Breast epithelium (tissue), 4 donors: ENCODE data around the gene ULK4. TPM values are rescaled to one million over a fixed set of nuclear protein-coding genes. Genes with fewer than 3 reads are reported as not detected.

Experiments
- DNase-seq, 2 donors: peaks; one replicate each; pipeline ENCODE4 v3.0.0-alpha.2; 2019; ENCODE audit warnings: low spot score in 2 of 2
- H3K27ac ChIP-seq, 2 donors: fragments of 200-600 bp; sonication (generic) in 1 of 2; one replicate each; pipeline ENCODE4 v1.5.1; 2016 to 2019; ENCODE audit warnings: mild to moderate bottlenecking in 1 of 2
- H3K27me3 ChIP-seq, 2 donors: fragments of 200-600 bp; sonication (generic) in 1 of 2; one replicate each; pipeline versions ENCODE4 v1.5.1 to v1.6.0; 2017 to 2019; ENCODE audit warnings: control low read depth in 1 of 2, mild to moderate bottlenecking in 1 of 2
- H3K36me3 ChIP-seq: fragments of 200-600 bp; one replicate; pipeline ENCODE4 v1.5.1; 2019
- H3K4me1 ChIP-seq, 2 donors: fragments of 200-600 bp; sonication (generic); one replicate each; pipeline ENCODE4 v1.5.1; 2016 to 2019; ENCODE audit warnings: control low read depth in 1 of 2
- H3K4me3 ChIP-seq, 3 donors: fragments of 200-600 bp; sonication (generic); 1 replicate in 2 of 3; 2 replicates in 1 of 3; pipeline ENCODE4 v1.5.1; 2016 to 2019; ENCODE audit warnings: mild to moderate bottlenecking in 3 of 3, moderate library complexity in 2 of 3
- H3K9me3 ChIP-seq, 2 donors: fragments of 200-600 bp; sonication (generic) in 1 of 2; one replicate each; pipeline ENCODE4 v1.5.1; 2016 to 2019; ENCODE audit warnings: control low read depth in 1 of 2
- POLR2A ChIP-seq: fragments of 450-650 bp; IDR thresholded peaks from one replicate; pipeline ENCODE4 v1.6.1; 2016; ENCODE audit warnings: antibody characterized with exemption, mild to moderate bottlenecking, moderate library complexity
- POLR2AphosphoS5 ChIP-seq, 3 donors: sonication (generic); formaldehyde crosslinking; IDR thresholded peaks; one replicate each; pipeline ENCODE4 v1.6.1; 2017; ENCODE audit warnings: antibody characterized with exemption in 3 of 3
- intact Hi-C: fragments of 100-400 bp; cut with DNase I; formaldehyde crosslinking; loops from one replicate; pipeline ENCODE4 v1.15.1; 2023; ENCODE audit warnings: low total_unique reads
- total RNA-seq, 3 donors: library from RNA; depleted of rRNA; stranded (reverse); fragments of >200 nt; gene quantifications; one replicate each; pipeline ENCODE4 v1.1.0, GENCODE V29; 2016
- TF ChIP-seq, protein P1 (sequence below), 3 donors: fragments of 450-650 bp; IDR thresholded peaks; one replicate each; pipeline ENCODE4 v1.5.1; 2016 to 2017; ENCODE audit warnings: antibody characterized with exemption in 3 of 3, mild to moderate bottlenecking in 3 of 3, moderate library complexity in 3 of 3

ULK4 gene
- total RNA-seq, 3 donors from 2014 or later = 23.0 to 52.8 (median 31.8) TPM

DNA sequence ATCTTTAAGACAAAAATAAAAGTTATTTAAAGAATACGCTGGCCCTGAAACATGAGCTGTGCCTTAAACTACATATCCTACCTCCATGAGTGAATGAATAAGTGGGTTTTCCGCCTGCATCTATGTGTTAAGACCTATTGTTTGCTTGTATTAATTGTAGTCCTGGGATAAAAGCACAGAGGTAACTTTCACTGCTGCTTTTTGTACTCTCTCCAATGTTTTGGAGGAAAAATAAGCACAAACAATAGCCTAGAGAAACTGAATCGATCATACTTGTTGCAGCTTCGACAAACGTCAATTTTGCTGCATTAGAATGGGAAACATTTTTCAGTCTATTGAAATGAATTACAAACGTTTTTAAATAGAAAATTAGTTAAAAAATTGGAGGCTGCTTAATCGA is 763.9 kb downstream of the ULK4 start:
- TF ChIP-seq POLR2A (no peak), POLR2AphosphoS5 (IDR thresholded peaks at IDR 0.05) (no peak)
- TF ChIP-seq, protein P1, sequence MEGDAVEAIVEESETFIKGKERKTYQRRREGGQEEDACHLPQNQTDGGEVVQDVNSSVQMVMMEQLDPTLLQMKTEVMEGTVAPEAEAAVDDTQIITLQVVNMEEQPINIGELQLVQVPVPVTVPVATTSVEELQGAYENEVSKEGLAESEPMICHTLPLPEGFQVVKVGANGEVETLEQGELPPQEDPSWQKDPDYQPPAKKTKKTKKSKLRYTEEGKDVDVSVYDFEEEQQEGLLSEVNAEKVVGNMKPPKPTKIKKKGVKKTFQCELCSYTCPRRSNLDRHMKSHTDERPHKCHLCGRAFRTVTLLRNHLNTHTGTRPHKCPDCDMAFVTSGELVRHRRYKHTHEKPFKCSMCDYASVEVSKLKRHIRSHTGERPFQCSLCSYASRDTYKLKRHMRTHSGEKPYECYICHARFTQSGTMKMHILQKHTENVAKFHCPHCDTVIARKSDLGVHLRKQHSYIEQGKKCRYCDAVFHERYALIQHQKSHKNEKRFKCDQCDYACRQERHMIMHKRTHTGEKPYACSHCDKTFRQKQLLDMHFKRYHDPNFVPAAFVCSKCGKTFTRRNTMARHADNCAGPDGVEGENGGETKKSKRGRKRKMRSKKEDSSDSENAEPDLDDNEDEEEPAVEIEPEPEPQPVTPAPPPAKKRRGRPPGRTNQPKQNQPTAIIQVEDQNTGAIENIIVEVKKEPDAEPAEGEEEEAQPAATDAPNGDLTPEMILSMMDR (IDR thresholded peaks at IDR 0.05) = no peak
- intact Hi-C loops = loop anchor here (5.0 kb wide), 1 partner anchor 1349 kb away; no protein-coding TSS in a partner anchor
- peak overlapping the region in 1 of 2 donors; percentile 100 for H3K27ac ChIP-seq
- H3K4me1 ChIP-seq = peaks cover 0 to 7% of the 10 kb centered on the region in 2 donors
- no peaks in the 10 kb centered on the region for H3K9me3 ChIP-seq
- no peak for DNase-seq
- H3K4me3 ChIP-seq = peak overlapping the region in 1 of 3 donors; percentile 96
- no peaks in the 10 kb centered on the region for H3K27me3 ChIP-seq
- H3K36me3 ChIP-seq = no peaks in the 10 kb centered on the region

Other genes with a start within 250 kb of the ULK4 start
- gene TRAK1, start 129.3 kb upstream of the ULK4 start, total RNA-seq = 10 to 100 TPM; 29.0 to 53.7 (median 40.6) TPM